ENCODE results near the gene ANXA4.

Gene ANXA4

GRCh38 chr2:69836316-69836715 lies 94.4 kb downstream of the ANXA4 start:
- Histone ChIP-seq H3K4me1 (ENCODE audit: insufficient read depth, poor library complexity, severe bottlenecking) (no peaks in the 10 kb centered on the region), H3K4me3 (ENCODE audit: severe bottlenecking) (no peak overlapping the region), H3K27ac (ENCODE audit: poor library complexity, severe bottlenecking) (no peak overlapping the region), H3K36me3 (ENCODE audit: low read depth) (peaks cover 46% of the 10 kb centered on the region), H3K9me3 (ENCODE audit: severe bottlenecking) (no peaks in the 10 kb centered on the region), H3K27me3 (ENCODE audit: insufficient read depth, poor library complexity, severe bottlenecking) (no peaks in the 10 kb centered on the region)
- ATAC-seq (ENCODE audit: low read depth) (no peak), DNase-seq (ENCODE audit: low spot score) (no peak)
- no peak for TF ChIP-seq CTCF (IDR thresholded peaks at IDR 0.05; ENCODE audit: poor library complexity, severe bottlenecking)

GRCh38 chr2:69837533-69837932 lies 95.6 kb downstream of the ANXA4 start:
- Histone ChIP-seq H3K27ac (ENCODE audit: poor library complexity, severe bottlenecking) (no peak overlapping the region), H3K4me3 (ENCODE audit: severe bottlenecking) (no peak overlapping the region), H3K4me1 (ENCODE audit: insufficient read depth, poor library complexity, severe bottlenecking) (no peaks in the 10 kb centered on the region), H3K36me3 (ENCODE audit: low read depth) (peaks cover 46% of the 10 kb centered on the region), H3K9me3 (ENCODE audit: severe bottlenecking) (no peaks in the 10 kb centered on the region), H3K27me3 (ENCODE audit: insufficient read depth, poor library complexity, severe bottlenecking) (no peaks in the 10 kb centered on the region)
- ATAC-seq (ENCODE audit: low read depth) (no peak), DNase-seq (ENCODE audit: low spot score) (no peak)
- TF ChIP-seq CTCF (IDR thresholded peaks at IDR 0.05; ENCODE audit: poor library complexity, severe bottlenecking), result no peak

- H3K4me1 ChIP-seq (ENCODE audit: insufficient read depth, poor library complexity, severe bottlenecking), result no peaks in the 10 kb centered on the region
- ATAC-seq (ENCODE audit: low read depth), result no peak
- no peaks in the 10 kb centered on the region for H3K9me3 ChIP-seq (ENCODE audit: severe bottlenecking)
- H3K27ac ChIP-seq (ENCODE audit: poor library complexity, severe bottlenecking), result no peak overlapping the region
- peaks cover 53% of the 10 kb centered on the region for H3K36me3 ChIP-seq (ENCODE audit: low read depth)
- H3K27me3 ChIP-seq (ENCODE audit: insufficient read depth, poor library complexity, severe bottlenecking), result no peaks in the 10 kb centered on the region
- no peak for DNase-seq (ENCODE audit: low spot score)
- no peak overlapping the region for H3K4me3 ChIP-seq (ENCODE audit: severe bottlenecking)
- no peak for TF ChIP-seq CTCF (IDR thresholded peaks at IDR 0.05; ENCODE audit: poor library complexity, severe bottlenecking)
Observed at GRCh38 chr2:69843993-69844392, 102.1 kb downstream of the ANXA4 start.

GRCh38 chr2:69844560-69844959 lies 102.6 kb downstream of the ANXA4 start:
- TF ChIP-seq CTCF (IDR thresholded peaks at IDR 0.05; ENCODE audit: poor library complexity, severe bottlenecking), result no peak
- no peaks in the 10 kb centered on the region for H3K9me3 ChIP-seq (ENCODE audit: severe bottlenecking)
- no peak overlapping the region for H3K27ac ChIP-seq (ENCODE audit: poor library complexity, severe bottlenecking)
- no peaks in the 10 kb centered on the region for H3K27me3 ChIP-seq (ENCODE audit: insufficient read depth, poor library complexity, severe bottlenecking)
- H3K4me3 ChIP-seq (ENCODE audit: severe bottlenecking), result no peak overlapping the region
- DNase-seq (ENCODE audit: low spot score) (no peak), ATAC-seq (ENCODE audit: low read depth) (no peak)
- peaks cover 52% of the 10 kb centered on the region for H3K36me3 ChIP-seq (ENCODE audit: low read depth)
- H3K4me1 ChIP-seq (ENCODE audit: insufficient read depth, poor library complexity, severe bottlenecking), result no peaks in the 10 kb centered on the region

GRCh38 chr2:69846182-69847067 lies 104.5 kb downstream of the ANXA4 start:
- Histone ChIP-seq H3K27me3 (ENCODE audit: insufficient read depth, poor library complexity, severe bottlenecking) (no peaks in the 10 kb centered on the region), H3K27ac (ENCODE audit: poor library complexity, severe bottlenecking) (no peak overlapping the region), H3K4me3 (ENCODE audit: severe bottlenecking) (no peak overlapping the region), H3K4me1 (ENCODE audit: insufficient read depth, poor library complexity, severe bottlenecking) (no peaks in the 10 kb centered on the region), H3K36me3 (ENCODE audit: low read depth) (peaks cover 51% of the 10 kb centered on the region), H3K9me3 (ENCODE audit: severe bottlenecking) (no peaks in the 10 kb centered on the region)
- no peak for TF ChIP-seq CTCF (IDR thresholded peaks at IDR 0.05; ENCODE audit: poor library complexity, severe bottlenecking)
- ATAC-seq (ENCODE audit: low read depth) (no peak), DNase-seq (ENCODE audit: low spot score) (no peak)
